SK-N-SH treated with all-trans-retinoic acid at 6 μM for 48 hours (cell line): ENCODE data around the gene UBE2H.

Experiments used
- ATAC-seq: fragments of 200-7000 bp; cut with Tn5 transposase; 3 replicates; pipeline ENCODE4 v1.9.1; 2020; ENCODE audit warnings: mild to moderate bottlenecking, moderate library complexity
- ARNTL ChIP-seq: fragments of 450-650 bp; formaldehyde crosslinking; IDR thresholded peaks from 2 replicates; pipeline ENCODE4 v1.5.0; 2020; ENCODE audit warnings: low read depth, mild to moderate bottlenecking, moderate library complexity, borderline replicate concordance
- CREB5 ChIP-seq: fragments of 250-450 bp; sonication (Bioruptor Pico); IDR thresholded peaks from 2 replicates; pipeline ENCODE4 v1.5.1; 2020; ENCODE audit warnings: low read depth, mild to moderate bottlenecking, moderate library complexity
- CSDC2 ChIP-seq: fragments of 250-450 bp; sonication (Bioruptor Pico); IDR thresholded peaks from 2 replicates; pipeline ENCODE4 v1.5.0; 2020; ENCODE audit warnings: mild to moderate bottlenecking, moderate library complexity
- CSRNP3 ChIP-seq: fragments of 250-450 bp; sonication (Bioruptor Pico); IDR thresholded peaks from 2 replicates; pipeline ENCODE4 v1.5.1; 2021; ENCODE audit warnings: mild to moderate bottlenecking, moderate library complexity
- ISL1 ChIP-seq: fragments of 250-450 bp; sonication (Bioruptor Pico); IDR thresholded peaks from 2 replicates; pipeline ENCODE4 v2.1.2; 2022; ENCODE audit warnings: mild to moderate bottlenecking, moderate library complexity
- OSR1 ChIP-seq: fragments of 250-450 bp; sonication (Bioruptor Pico); IDR thresholded peaks from 2 replicates; pipeline ENCODE4 v1.8.0; 2022; ENCODE audit warnings: moderate library complexity, mild to moderate bottlenecking, inconsistent platforms
- PATZ1 ChIP-seq: fragments of 250-450 bp; sonication (Bioruptor Pico); IDR thresholded peaks from 2 replicates; pipeline ENCODE4 v1.8.0; 2020; ENCODE audit warnings: mild to moderate bottlenecking, moderate library complexity, borderline replicate concordance
- POU6F1 ChIP-seq: fragments of 250-450 bp; sonication (Bioruptor Pico); IDR thresholded peaks from 2 replicates; pipeline ENCODE4 v1.8.0; 2021; ENCODE audit warnings: low read depth, mild to moderate bottlenecking, moderate library complexity, borderline replicate concordance
- PPARA ChIP-seq: fragments of 250-450 bp; sonication (Bioruptor Pico); IDR thresholded peaks from 2 replicates; pipeline ENCODE4 v1.5.0; 2020; ENCODE audit warnings: mild to moderate bottlenecking, borderline replicate concordance
- RARB ChIP-seq: fragments of 250-450 bp; sonication (Bioruptor Pico); IDR thresholded peaks from 2 replicates; pipeline ENCODE4 v1.8.0; 2021; ENCODE audit warnings: mild to moderate bottlenecking, moderate library complexity
- SNAI2 ChIP-seq: fragments of 250-450 bp; sonication (Bioruptor Pico); IDR thresholded peaks from 2 replicates; pipeline ENCODE4 v1.5.0; 2020; ENCODE audit warnings: mild to moderate bottlenecking, moderate library complexity
- TCF4 ChIP-seq: fragments of 250-450 bp; sonication (Bioruptor Pico); IDR thresholded peaks from 2 replicates; pipeline ENCODE4 v1.8.0; 2021; ENCODE audit warnings: mild to moderate bottlenecking, moderate library complexity, borderline replicate concordance
- TOX ChIP-seq: fragments of 250-450 bp; sonication (Bioruptor Pico); IDR thresholded peaks from 2 replicates; pipeline ENCODE4 v1.8.0; 2021; ENCODE audit warnings: mild to moderate bottlenecking, moderate library complexity, borderline replicate concordance
- TSHZ2 ChIP-seq: fragments of 250-450 bp; sonication (Bioruptor Pico); IDR thresholded peaks from 2 replicates; pipeline ENCODE4 v1.5.0; 2020; ENCODE audit warnings: mild to moderate bottlenecking, moderate library complexity
- ZC3H10 ChIP-seq: fragments of 250-450 bp; sonication (Bioruptor Pico); IDR thresholded peaks from 2 replicates; pipeline ENCODE4 v1.5.1; 2021; ENCODE audit warnings: mild to moderate bottlenecking, moderate library complexity
- ZFP3 ChIP-seq: fragments of 250-450 bp; sonication (Bioruptor Pico); IDR thresholded peaks from 2 replicates; pipeline ENCODE4 v1.5.0; 2020; ENCODE audit warnings: mild to moderate bottlenecking, moderate library complexity
- ZFP30 ChIP-seq: fragments of 450-650 bp; formaldehyde crosslinking; IDR thresholded peaks from 2 replicates; pipeline ENCODE4 v1.5.0; 2022; ENCODE audit warnings: mild to moderate bottlenecking, moderate library complexity
- ZNF565 ChIP-seq: fragments of 450-650 bp; formaldehyde crosslinking; conservative IDR thresholded peaks from 2 replicates; pipeline ENCODE4 v1.5.0; 2020; ENCODE audit warnings: low read depth, mild to moderate bottlenecking, moderate library complexity
- ZNF70 ChIP-seq: fragments of 450-650 bp; formaldehyde crosslinking; IDR thresholded peaks from 2 replicates; pipeline ENCODE4 v1.5.0; 2020; ENCODE audit warnings: mild to moderate bottlenecking, moderate library complexity
- ZNF8 ChIP-seq: fragments of 450-650 bp; formaldehyde crosslinking; IDR thresholded peaks from 2 replicates; pipeline ENCODE4 v1.5.0; 2020; ENCODE audit warnings: mild to moderate bottlenecking, moderate library complexity

The UBE2H gene

GRCh38 chr7:129997285-129997684 is 44.5 kb upstream of the UBE2H start:
- no peak for ATAC-seq
- no peak for TF ChIP-seq CREB5 (CRISPR knock-in tag)
- no peak for TF ChIP-seq CSRNP3
- no peak for TF ChIP-seq ZFP3 (CRISPR knock-in tag)
- no peak for TF ChIP-seq RARB (CRISPR knock-in tag)
- TF ChIP-seq SNAI2 = no peak
- TF ChIP-seq OSR1 (CRISPR knock-in tag) = no peak
- TF ChIP-seq TSHZ2 = no peak
- TF ChIP-seq ZNF8 = no peak
- TF ChIP-seq ZC3H10 (CRISPR knock-in tag) = no peak
- TF ChIP-seq PATZ1 = no peak
- no peak for TF ChIP-seq ZFP30 (CRISPR knock-in tag)
- no peak for TF ChIP-seq CSDC2 (CRISPR knock-in tag)
- TF ChIP-seq ISL1 (CRISPR knock-in tag) = no peak
- TF ChIP-seq PPARA (CRISPR knock-in tag) = no peak
- no peak for TF ChIP-seq POU6F1 (CRISPR knock-in tag)
- TF ChIP-seq TOX (CRISPR knock-in tag) = no peak
- no peak for TF ChIP-seq ZNF70 (CRISPR knock-in tag)
- no peak for TF ChIP-seq TCF4 (CRISPR knock-in tag)
- no peak for TF ChIP-seq ZNF565 (CRISPR knock-in tag)
- TF ChIP-seq ARNTL = no peak

- no peak for TF ChIP-seq PATZ1
- TF ChIP-seq RARB (CRISPR knock-in tag) = no peak
- TF ChIP-seq CSRNP3 = no peak
- no peak for TF ChIP-seq TCF4 (CRISPR knock-in tag)
- no peak for TF ChIP-seq POU6F1 (CRISPR knock-in tag)
- no peak for TF ChIP-seq OSR1 (CRISPR knock-in tag)
- TF ChIP-seq ZFP30 (CRISPR knock-in tag) = no peak
- TF ChIP-seq ZNF8 = no peak
- no peak for TF ChIP-seq ARNTL
- TF ChIP-seq PPARA (CRISPR knock-in tag) = no peak
- no peak for TF ChIP-seq CREB5 (CRISPR knock-in tag)
- TF ChIP-seq TOX (CRISPR knock-in tag) = no peak
- no peak for TF ChIP-seq CSDC2 (CRISPR knock-in tag)
- no peak for TF ChIP-seq ISL1 (CRISPR knock-in tag)
- TF ChIP-seq ZNF565 (CRISPR knock-in tag) = no peak
- no peak for ATAC-seq
Measured at GRCh38 chr7:129993275-129993674, 40.5 kb upstream of the UBE2H start.
